ENCODE results near the gene IFT81.

DNA sequence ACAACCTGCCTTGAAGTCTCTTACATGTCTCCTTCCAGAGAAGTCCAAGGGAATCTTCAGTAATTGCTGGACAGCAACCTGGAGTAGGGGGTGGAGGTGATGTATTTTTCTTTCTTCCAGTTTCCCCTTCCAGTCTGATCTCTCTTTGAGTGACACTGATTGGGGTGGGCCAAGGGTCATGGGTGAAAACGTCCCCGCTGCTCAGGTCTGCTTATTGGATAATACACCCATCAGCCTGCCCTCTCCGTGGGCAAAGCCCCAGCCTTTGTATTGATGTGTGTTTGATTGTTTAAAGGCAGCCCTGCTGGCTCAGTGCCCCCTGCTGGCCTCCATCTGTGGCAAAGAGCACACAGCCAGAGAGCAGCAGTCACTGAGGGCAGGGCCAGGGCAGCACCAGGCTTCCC lies 121.2 kb downstream of the IFT81 start:
- TF ChIP-seq, protein P1, sequence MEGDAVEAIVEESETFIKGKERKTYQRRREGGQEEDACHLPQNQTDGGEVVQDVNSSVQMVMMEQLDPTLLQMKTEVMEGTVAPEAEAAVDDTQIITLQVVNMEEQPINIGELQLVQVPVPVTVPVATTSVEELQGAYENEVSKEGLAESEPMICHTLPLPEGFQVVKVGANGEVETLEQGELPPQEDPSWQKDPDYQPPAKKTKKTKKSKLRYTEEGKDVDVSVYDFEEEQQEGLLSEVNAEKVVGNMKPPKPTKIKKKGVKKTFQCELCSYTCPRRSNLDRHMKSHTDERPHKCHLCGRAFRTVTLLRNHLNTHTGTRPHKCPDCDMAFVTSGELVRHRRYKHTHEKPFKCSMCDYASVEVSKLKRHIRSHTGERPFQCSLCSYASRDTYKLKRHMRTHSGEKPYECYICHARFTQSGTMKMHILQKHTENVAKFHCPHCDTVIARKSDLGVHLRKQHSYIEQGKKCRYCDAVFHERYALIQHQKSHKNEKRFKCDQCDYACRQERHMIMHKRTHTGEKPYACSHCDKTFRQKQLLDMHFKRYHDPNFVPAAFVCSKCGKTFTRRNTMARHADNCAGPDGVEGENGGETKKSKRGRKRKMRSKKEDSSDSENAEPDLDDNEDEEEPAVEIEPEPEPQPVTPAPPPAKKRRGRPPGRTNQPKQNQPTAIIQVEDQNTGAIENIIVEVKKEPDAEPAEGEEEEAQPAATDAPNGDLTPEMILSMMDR (IDR thresholded peaks at IDR 0.05) = peak in 2 of 7 experiments; percentile 17 to 32
- TF ChIP-seq POLR2A (IDR thresholded peaks at IDR 0.05) (no peak), EP300 (IDR thresholded peaks at IDR 0.05) (no peak)

Data from stomach (tissue), 4 donors.